ENCODE results near the gene GALNT18. TPM values are rescaled to one million over a fixed set of nuclear protein-coding genes. Genes with fewer than 3 reads are reported as not detected.

Gene GALNT18
- total RNA-seq, 1 donor from 2014 or later, result not detected

DNA sequence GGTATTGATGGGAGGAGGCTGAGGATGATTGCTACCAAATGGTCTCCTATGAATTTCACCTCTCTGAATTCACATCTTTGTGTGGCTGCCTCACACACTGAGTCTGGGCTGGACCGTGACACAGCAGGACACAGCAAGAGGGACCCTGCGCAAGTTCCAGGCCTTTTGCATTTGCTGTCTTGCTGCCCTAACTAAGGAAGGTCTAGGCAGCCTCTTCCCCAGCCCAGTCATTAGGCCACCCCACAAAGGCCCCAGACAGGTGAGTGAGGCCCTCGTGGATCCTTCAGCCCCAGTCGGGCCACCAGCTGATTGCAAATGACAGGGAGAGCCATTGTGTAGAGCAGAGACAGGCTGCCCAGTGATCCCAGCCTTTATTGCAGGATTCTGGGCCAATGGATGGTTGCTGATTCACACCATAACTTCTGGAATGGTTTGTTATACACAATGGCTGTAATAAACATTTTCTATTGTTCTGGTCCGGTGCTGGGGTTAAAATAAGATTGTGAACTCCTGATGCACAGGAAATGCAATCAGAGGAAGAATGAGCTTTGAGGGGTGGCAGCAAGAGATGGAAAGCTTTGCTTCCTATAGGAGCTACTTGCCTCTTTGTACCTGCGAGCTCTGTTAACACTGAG lies 240.2 kb downstream of the GALNT18 start:
- ATAC-seq (ENCODE audit: low read depth) (no peak), DNase-seq (no peak)
- intact Hi-C loops (cut with micrococcal nuclease), result no loop called here
- Mint-ChIP-seq H3K36me3 (ENCODE audit: low read depth) (no peaks in the 10 kb centered on the region), H3K4me1 (no peaks in the 10 kb centered on the region), H3K9me3 (no peaks in the 10 kb centered on the region), H3K27me3 (no peaks in the 10 kb centered on the region), H3K27ac (no peak overlapping the region), H3K4me3 (no peak overlapping the region)
- ChIA-PET POLR2A (no interaction called here), CTCF (no interaction called here)
- TF ChIP-seq, protein P1, sequence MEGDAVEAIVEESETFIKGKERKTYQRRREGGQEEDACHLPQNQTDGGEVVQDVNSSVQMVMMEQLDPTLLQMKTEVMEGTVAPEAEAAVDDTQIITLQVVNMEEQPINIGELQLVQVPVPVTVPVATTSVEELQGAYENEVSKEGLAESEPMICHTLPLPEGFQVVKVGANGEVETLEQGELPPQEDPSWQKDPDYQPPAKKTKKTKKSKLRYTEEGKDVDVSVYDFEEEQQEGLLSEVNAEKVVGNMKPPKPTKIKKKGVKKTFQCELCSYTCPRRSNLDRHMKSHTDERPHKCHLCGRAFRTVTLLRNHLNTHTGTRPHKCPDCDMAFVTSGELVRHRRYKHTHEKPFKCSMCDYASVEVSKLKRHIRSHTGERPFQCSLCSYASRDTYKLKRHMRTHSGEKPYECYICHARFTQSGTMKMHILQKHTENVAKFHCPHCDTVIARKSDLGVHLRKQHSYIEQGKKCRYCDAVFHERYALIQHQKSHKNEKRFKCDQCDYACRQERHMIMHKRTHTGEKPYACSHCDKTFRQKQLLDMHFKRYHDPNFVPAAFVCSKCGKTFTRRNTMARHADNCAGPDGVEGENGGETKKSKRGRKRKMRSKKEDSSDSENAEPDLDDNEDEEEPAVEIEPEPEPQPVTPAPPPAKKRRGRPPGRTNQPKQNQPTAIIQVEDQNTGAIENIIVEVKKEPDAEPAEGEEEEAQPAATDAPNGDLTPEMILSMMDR (IDR thresholded peaks at IDR 0.05), result no peak

DNA sequence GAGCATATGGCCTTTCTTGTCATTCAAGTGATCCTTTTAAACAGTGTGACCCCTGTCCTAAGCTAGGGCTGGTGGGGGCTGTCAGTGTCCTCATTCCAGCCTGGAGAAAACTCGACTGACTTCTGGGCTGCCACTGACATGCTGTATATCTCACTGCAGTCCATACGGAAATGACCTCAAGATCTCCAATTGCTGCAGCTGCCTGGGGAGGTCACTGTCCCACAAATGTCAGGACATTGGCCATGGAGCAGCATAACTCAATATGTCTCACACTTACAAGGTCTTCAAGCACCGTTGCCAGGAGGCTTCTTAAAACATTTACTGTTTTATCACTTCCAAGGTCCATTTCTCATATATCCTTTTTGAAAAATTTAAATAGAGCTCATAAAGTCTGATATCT lies 240.9 kb downstream of the GALNT18 start:
- Mint-ChIP-seq H3K9me3 (no peaks in the 10 kb centered on the region), H3K27me3 (no peaks in the 10 kb centered on the region), H3K4me1 (no peaks in the 10 kb centered on the region), H3K36me3 (ENCODE audit: low read depth) (no peaks in the 10 kb centered on the region), H3K27ac (no peak overlapping the region), H3K4me3 (no peak overlapping the region)
- TF ChIP-seq, protein P1 (IDR thresholded peaks at IDR 0.05), result no peak
- no peak for ATAC-seq (ENCODE audit: low read depth)
- intact Hi-C loops (cut with micrococcal nuclease), result no loop called here
- ChIA-PET POLR2A (no interaction called here), CTCF (no interaction called here)
- DNase-seq, result no peak

- no peaks in the 10 kb centered on the region for H3K27me3 Mint-ChIP-seq
Measured at GRCh38 chr11:11380340-11380739, 241.5 kb downstream of the GALNT18 start.

GRCh38 chr11:11379661-11380060 lies 242.1 kb downstream of the GALNT18 start:
- DNase-seq (no peak), ATAC-seq (ENCODE audit: low read depth) (no peak)
- TF ChIP-seq, protein P1 (IDR thresholded peaks at IDR 0.05), result no peak
- ChIA-PET POLR2A (no interaction called here), CTCF (no interaction called here)
- Mint-ChIP-seq H3K4me1 (no peaks in the 10 kb centered on the region), H3K4me3 (no peak overlapping the region), H3K27ac (no peak overlapping the region), H3K9me3 (no peaks in the 10 kb centered on the region), H3K27me3 (no peaks in the 10 kb centered on the region), H3K36me3 (ENCODE audit: low read depth) (no peaks in the 10 kb centered on the region)
- intact Hi-C loops (cut with micrococcal nuclease), result no loop called here

More at GRCh38 chr11:11380340-11380739, 241.5 kb downstream of the GALNT18 start:
- Mint-ChIP-seq H3K4me3 (no peak overlapping the region), H3K27ac (no peak overlapping the region), H3K4me1 (no peaks in the 10 kb centered on the region), H3K36me3 (ENCODE audit: low read depth) (no peaks in the 10 kb centered on the region), H3K9me3 (no peaks in the 10 kb centered on the region)
- ATAC-seq (ENCODE audit: low read depth) (no peak), DNase-seq (no peak)
- TF ChIP-seq, protein P1 (IDR thresholded peaks at IDR 0.05), result no peak
- intact Hi-C loops (cut with micrococcal nuclease), result no loop called here
- ChIA-PET POLR2A (no interaction called here), CTCF (no interaction called here)

DNA sequence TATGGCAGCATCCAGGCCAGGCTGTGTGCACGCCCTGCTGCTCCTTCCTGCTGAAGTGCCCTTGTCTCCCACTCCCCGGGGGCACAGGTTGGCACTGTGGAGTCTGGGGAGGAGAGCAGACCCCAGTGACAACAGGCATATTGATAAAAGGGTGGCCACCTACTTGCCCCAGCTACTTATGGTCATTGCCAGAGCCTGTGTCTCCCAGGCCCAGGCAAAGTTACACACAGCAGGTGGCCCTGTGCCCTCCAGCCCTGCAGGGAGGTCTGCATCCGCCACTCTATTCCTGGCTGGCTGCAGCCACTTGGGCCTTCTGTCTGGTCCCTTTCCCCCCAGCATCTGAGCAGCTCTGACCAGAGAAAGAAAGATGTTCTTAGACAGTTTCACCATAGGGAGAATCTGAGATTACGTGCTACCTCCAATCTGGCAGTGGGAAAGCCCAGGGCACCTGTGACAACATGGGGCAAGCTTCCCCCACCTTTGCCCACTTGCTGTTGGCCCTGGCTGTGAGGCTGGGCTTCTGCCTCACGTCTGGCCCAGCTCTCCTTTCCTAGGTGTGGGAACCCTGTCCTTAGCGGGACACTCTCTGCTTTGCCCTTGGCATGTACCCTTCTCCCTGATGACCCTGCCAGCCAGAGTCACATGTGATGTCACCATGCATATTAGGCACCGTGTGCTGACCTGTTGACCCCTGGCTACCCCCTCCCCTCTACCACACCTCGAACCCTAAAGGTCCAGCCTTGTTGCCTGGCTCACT lies 243.4 kb downstream of the GALNT18 start:
- H3K4me1 Mint-ChIP-seq, result no peaks in the 10 kb centered on the region
- POLR2A ChIA-PET, result no interaction called here
- intact Hi-C loops (cut with micrococcal nuclease), result no loop called here
- DNase-seq, result no peak
- H3K27me3 Mint-ChIP-seq, result no peaks in the 10 kb centered on the region
- no peak overlapping the region for H3K27ac Mint-ChIP-seq
- no peak overlapping the region for H3K4me3 Mint-ChIP-seq
- no peaks in the 10 kb centered on the region for H3K9me3 Mint-ChIP-seq
- CTCF ChIA-PET, result no interaction called here
- no peaks in the 10 kb centered on the region for H3K36me3 Mint-ChIP-seq (ENCODE audit: low read depth)
- ATAC-seq (ENCODE audit: low read depth), result no peak
- TF ChIP-seq, protein P1 (IDR thresholded peaks at IDR 0.05), result no peak

Data from activated B cell treated with CpG ODN at 0.5 μM for 24 hours (primary cell).